GM13977 (cell line): ENCODE measurements around the gene IGFBPL1.

Experiments
- DNase-seq: peaks from one replicate; pipeline ENCODE4 v3.0.0; 2012; ENCODE audit warnings: low spot score
- in situ Hi-C: fragments of 300-500 bp; cut with MboI; formaldehyde crosslinking; loops from one replicate; pipeline ENCODE4 v1.12.0; 2022; ENCODE audit warnings: low sequenced_read_pairs, low pct_unique_long_range_greater_than_20kb, mixed read lengths, inconsistent platforms; ENCODE audit not compliant: unreplicated experiment
- TF ChIP-seq, protein P1 (sequence below): IDR thresholded peaks from 2 replicates; pipeline ENCODE4 v1.5.1; 2012; ENCODE audit warnings: mild to moderate bottlenecking, control low read depth; ENCODE audit not compliant: insufficient read depth; ENCODE audit errors: extremely low read depth, missing control alignments

IGFBPL1 gene

DNA sequence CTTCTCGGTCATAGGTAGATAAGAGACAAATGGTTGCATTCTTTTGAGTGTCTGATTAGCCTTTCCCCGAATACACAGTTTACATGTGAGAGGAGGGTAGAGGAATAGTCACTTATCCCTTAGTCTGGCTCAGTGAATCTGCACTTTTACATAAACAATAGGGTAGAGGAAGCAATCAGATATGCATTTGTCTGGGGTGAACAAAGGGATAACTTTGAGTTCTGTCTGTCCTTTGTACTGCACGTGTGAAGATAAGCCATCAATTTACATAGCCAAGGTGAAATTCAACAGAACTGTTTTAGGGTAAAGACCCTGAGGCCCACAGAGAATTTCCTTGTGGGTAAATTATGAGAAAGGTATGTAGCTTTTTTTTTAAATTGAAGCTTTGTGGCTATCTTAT lies 10.1 kb upstream of the IGFBPL1 start:
- no peak for DNase-seq
- in situ Hi-C loops, result no loop called here
- TF ChIP-seq, protein P1, sequence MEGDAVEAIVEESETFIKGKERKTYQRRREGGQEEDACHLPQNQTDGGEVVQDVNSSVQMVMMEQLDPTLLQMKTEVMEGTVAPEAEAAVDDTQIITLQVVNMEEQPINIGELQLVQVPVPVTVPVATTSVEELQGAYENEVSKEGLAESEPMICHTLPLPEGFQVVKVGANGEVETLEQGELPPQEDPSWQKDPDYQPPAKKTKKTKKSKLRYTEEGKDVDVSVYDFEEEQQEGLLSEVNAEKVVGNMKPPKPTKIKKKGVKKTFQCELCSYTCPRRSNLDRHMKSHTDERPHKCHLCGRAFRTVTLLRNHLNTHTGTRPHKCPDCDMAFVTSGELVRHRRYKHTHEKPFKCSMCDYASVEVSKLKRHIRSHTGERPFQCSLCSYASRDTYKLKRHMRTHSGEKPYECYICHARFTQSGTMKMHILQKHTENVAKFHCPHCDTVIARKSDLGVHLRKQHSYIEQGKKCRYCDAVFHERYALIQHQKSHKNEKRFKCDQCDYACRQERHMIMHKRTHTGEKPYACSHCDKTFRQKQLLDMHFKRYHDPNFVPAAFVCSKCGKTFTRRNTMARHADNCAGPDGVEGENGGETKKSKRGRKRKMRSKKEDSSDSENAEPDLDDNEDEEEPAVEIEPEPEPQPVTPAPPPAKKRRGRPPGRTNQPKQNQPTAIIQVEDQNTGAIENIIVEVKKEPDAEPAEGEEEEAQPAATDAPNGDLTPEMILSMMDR, result no peak

DNA sequence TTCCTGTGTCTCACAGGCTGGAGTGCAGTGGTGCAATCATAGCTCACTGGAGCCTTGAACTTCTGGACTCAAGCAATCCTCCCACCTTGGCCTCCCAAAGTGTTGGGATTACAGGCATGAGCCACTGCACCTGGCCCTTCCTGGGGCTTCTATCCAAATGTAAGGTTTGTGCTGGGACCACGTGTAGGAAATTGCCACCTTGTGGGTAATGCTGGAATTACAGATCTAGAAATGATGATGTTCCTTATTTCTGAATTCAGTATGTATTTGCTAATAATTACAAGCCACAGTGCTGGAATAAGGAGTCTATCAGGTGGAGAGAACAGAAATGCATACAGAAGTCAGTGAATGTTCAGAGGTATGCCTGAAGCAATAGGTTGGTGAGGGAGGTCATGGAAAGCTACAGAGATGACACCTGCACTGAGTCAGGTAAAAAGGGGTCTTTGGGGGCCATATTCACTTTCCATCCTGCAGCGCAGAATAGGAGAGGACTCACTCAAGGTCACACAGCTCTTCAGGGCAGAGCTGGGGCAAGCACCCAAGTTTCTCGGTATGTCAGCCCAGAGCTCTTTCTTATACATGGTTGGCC lies 8.8 kb upstream of the IGFBPL1 start:
- in situ Hi-C loops, result no loop called here
- TF ChIP-seq, protein P1, result peak; percentile 52
- no peak for DNase-seq

DNA sequence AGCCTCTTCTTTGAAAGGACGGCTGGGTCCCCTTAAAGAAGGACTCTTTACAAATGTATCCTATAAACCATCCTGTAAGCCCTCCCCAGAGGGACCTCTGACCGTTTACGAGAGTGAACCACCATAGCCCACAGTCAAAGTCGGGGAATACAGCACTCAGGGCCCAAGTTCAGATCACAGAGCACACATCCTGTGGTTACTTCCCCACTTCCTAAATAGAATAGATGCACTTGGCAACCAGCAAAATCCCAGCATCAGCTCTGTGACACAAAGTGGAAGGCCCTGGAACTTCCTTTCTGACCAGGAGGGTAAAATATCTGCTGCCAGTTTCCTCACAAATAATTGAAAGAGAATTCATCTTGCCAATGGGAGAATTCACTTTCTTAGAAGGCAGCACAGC lies 6.9 kb upstream of the IGFBPL1 start:
- in situ Hi-C loops, result no loop called here
- TF ChIP-seq, protein P1, result no peak
- DNase-seq, result no peak

DNA sequence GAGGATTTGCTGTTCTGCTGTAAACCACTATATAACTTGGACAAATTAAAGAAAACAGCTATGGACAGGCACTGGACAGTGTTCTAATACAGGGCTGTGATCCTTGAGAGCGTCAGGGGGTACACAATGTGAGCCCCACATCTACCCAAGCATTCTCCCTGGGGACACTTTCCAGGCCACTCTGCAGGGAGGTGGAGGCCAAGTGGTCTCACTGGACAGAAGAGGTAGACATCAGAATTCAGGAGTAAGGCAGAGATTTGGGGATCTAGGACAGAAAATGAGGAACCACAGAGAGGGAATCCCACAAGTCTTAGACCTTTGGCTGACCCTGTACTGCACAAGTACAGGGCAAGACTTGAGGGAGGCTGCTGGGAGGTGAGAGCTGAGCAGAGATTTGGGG lies 3.8 kb upstream of the IGFBPL1 start:
- DNase-seq, result no peak
- TF ChIP-seq, protein P1, result no peak
- in situ Hi-C loops, result no loop called here

DNA sequence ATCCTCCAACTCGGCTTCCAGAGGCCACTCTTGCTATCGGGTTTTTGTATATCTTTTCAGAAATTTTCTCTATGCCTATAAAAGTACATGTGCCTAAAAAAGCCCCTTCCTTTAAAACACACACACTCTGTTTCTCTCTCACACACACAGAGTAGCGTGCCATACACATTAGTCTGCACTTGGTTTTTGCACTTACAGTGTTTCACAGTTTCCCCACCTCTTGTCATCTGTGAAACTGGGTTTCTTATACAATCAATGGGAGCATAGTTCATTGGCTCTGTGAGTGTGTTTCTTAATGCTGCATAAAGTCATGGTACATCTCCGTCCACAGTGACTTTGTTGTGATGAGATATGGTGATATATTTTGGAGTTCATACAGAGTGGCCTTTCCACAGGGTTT lies 664 bp upstream of the IGFBPL1 start:
- in situ Hi-C loops, result no loop called here
- DNase-seq, result no peak
- TF ChIP-seq, protein P1, result no peak

DNA sequence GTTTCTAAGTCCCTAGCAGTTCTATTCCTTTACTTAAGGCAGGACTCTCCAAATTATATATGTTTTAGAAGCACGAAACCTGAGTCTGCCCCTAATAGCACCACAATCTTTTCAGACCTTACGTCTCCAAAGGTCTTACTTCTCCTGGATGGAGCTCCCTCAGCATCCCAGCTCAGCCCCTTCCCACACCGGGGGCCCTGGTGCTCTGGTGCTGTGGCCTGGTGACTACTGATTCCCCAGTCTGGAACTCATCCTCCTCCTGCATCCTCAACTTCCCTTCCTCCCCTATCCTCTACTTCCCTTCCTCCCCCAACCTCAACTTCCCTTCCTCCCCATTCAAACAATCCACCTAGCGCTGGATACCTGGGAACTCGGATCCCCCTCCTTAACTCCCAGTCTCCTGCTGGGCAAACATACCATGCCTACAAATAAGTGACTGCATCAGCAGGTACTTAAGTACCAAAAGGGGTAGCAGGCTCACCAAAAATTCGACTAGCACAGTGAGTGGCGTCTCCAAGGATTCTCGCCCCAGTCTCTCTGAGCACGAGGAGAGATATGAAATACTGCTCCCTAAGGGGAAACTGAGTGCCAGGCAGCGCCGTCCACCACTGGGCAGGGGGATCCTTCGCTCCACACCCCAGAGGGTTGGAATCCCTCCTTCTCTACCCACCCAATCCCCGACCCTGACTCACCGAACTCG lies 831 bp downstream of the IGFBPL1 start:
- TF ChIP-seq, protein P1, result no peak
- no peak for DNase-seq
- in situ Hi-C loops, result no loop called here
